Tibial nerve (tissue), 4 donors: ENCODE measurements around the gene CNOT8. TPM values are rescaled to one million over a fixed set of nuclear protein-coding genes. Genes with fewer than 3 reads are reported as not detected.

ENCODE experiments used
- DNase-seq, 2 donors: peaks; one replicate each; pipeline ENCODE4 v3.0.0-alpha.2; 2019; ENCODE audit warnings: low spot score in 2 of 2
- H3K27ac ChIP-seq, 4 donors: fragments of 200-600 bp; sonication (generic) in 3 of 4; one replicate each; pipeline ENCODE4 v1.5.1; 2017 to 2019; ENCODE audit warnings: mild to moderate bottlenecking in 1 of 4
- H3K27me3 ChIP-seq, 2 donors: fragments of 200-600 bp; sonication (generic) in 1 of 2; one replicate each; pipeline versions ENCODE4 v1.5.1 to v1.6.0; 2017 to 2019
- H3K36me3 ChIP-seq, 3 donors: fragments of 200-600 bp; sonication (generic); one replicate each; pipeline ENCODE4 v1.5.1; 2018 to 2019
- H3K4me1 ChIP-seq, 4 donors: fragments of 200-600 bp; sonication (generic) in 3 of 4; one replicate each; pipeline ENCODE4 v1.5.1; 2017 to 2019
- H3K4me3 ChIP-seq, 4 donors: fragments of 200-600 bp; sonication (generic) in 3 of 4; one replicate each; pipeline ENCODE4 v1.5.1; 2017 to 2019; ENCODE audit warnings: mild to moderate bottlenecking in 1 of 4, moderate library complexity in 1 of 4
- H3K9me3 ChIP-seq, 4 donors: fragments of 200-600 bp; sonication (generic) in 3 of 4; one replicate each; pipeline ENCODE4 v1.5.1; 2017 to 2019
- CTCF ChIP-seq, 5 experiments: fragments of 200-600 bp in 3 of 5; fragments of 450-650 bp in 2 of 5; sonication (generic) in 3 of 5; IDR thresholded peaks; one replicate each; pipeline ENCODE4 v1.5.1; 2016 to 2019; ENCODE audit warnings: antibody characterized with exemption in 5 of 5, mild to moderate bottlenecking in 3 of 5, moderate library complexity in 2 of 5
- EP300 ChIP-seq, 2 donors: sonication (generic); formaldehyde crosslinking; IDR thresholded peaks; one replicate each; pipeline ENCODE4 v1.6.1; 2017; ENCODE audit warnings: antibody characterized with exemption in 2 of 2, mild to moderate bottlenecking in 1 of 2
- POLR2A ChIP-seq, 2 donors: fragments of 450-650 bp; IDR thresholded peaks; one replicate each; pipeline ENCODE4 v1.6.1; 2017; ENCODE audit warnings: antibody characterized with exemption in 2 of 2, mild to moderate bottlenecking in 2 of 2, moderate library complexity in 2 of 2
- WGBS, 2 donors: methylation state at CpG; one replicate each; pipeline ENCODE4 v1.1.5; 2018; 5-methylcytosine and 5-hydroxymethylcytosine counted together
- total RNA-seq, 4 donors: library from RNA; depleted of rRNA; stranded (reverse); fragments of >200 nt; gene quantifications; one replicate each; pipeline ENCODE4 v1.1.0, GENCODE V29; 2016

CNOT8 gene
- total RNA-seq, 4 donors from 2014 or later = 83.9 to 136 (median 102) TPM

DNA sequence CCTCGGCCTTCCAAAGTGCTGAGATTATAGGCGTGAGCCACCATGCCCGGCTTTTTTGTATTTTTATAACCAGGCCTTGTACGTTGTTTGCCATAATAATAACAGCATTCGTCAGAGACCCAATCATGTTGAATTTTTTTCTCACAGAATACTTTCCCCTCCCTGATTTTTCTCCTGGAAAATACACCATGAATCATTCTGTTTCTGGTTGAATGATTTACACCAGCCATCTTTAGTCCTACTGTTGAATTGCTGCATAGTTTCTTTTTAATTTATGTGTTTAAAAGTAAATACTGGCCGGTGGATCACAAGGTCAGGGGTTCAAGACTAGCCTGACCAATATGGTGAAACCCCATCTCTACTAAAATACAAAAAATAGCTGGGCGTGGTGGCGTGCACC lies 3.5 kb downstream of the CNOT8 start:
- peaks cover 0 to 31% (median 4%) of the 10 kb centered on the region in 3 donors for H3K36me3 ChIP-seq
- H3K27ac ChIP-seq = no peak overlapping the region
- no peak for DNase-seq
- no peak for TF ChIP-seq EP300 (IDR thresholded peaks at IDR 0.05)
- TF ChIP-seq CTCF (IDR thresholded peaks at IDR 0.05) = no peak
- no peak for TF ChIP-seq POLR2A (IDR thresholded peaks at IDR 0.05)
- no peaks in the 10 kb centered on the region for H3K9me3 ChIP-seq
- peak overlapping the region in 1 of 4 donors; percentile 90 for H3K4me3 ChIP-seq
- H3K4me1 ChIP-seq = peaks cover 0 to 60% (median 23%) of the 10 kb centered on the region in 4 donors
- H3K27me3 ChIP-seq = no peaks in the 10 kb centered on the region
- WGBS, 2 donors = 84 to 86% methylated on average over 8 of the region's 8 CpGs

- H3K4me1 ChIP-seq = peaks cover 0 to 62% (median 22%) of the 10 kb centered on the region in 4 donors
- no peak for DNase-seq
- peaks cover 0 to 35% (median 4%) of the 10 kb centered on the region in 3 donors for H3K36me3 ChIP-seq
- WGBS, 2 donors = 76 to 80% methylated on average over 2 of the region's 2 CpGs
- no peak overlapping the region for H3K4me3 ChIP-seq
- no peaks in the 10 kb centered on the region for H3K27me3 ChIP-seq
- H3K27ac ChIP-seq = peak overlapping the region in 2 of 4 donors; percentile 6 to 41
- no peaks in the 10 kb centered on the region for H3K9me3 ChIP-seq
- no peak for TF ChIP-seq POLR2A (IDR thresholded peaks at IDR 0.05)
- no peak for TF ChIP-seq EP300 (IDR thresholded peaks at IDR 0.05)
- TF ChIP-seq CTCF (IDR thresholded peaks at IDR 0.05) = no peak
These were observed 4.3 kb downstream of the CNOT8 start for GRCh38 chr5:154862766-154863165.

DNA sequence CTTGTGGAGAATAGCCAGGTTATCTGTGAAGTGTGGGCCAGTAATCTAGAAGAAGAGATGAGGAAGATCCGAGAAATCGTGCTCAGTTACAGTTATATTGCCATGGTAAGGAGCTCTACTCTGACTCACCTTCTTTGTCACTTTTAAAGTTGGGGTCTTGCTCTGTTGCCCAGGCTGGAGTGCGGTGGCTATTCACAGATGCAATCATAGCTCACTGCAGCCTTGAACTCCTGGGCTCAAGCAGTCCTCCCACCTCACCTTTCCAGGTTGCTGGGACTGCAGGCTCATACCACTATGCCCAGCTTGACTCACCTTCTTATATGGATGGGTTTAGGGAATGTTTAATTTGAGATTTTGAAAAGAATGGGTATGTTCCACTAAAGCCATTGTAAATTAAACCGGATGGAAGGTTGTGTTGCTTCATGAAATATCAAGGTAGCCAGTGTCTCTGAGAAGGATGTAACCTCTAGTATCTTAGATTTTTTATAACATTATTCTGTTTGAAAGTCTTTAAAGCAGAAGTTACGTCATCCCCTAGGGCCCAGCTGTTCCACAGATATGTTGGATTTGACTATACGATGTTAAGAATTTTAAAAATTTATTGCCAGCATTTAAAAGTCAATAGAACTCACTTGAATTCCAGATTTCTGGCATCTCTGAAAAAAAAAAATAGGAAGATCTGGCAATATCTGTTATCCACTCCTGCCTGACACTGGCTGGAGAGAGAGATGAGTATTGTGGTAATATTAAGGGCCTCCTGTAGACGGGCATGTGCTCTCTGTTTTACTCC lies 5.1 kb downstream of the CNOT8 start:
- no peak overlapping the region for H3K4me3 ChIP-seq
- no peak for DNase-seq
- H3K36me3 ChIP-seq = peaks cover 0 to 43% (median 4%) of the 10 kb centered on the region in 3 donors
- H3K9me3 ChIP-seq = no peaks in the 10 kb centered on the region
- 76 to 90% methylated on average over 7 of the region's 7 CpGs for WGBS, 2 donors
- no peaks in the 10 kb centered on the region for H3K27me3 ChIP-seq
- TF ChIP-seq POLR2A (IDR thresholded peaks at IDR 0.05) (no peak), EP300 (IDR thresholded peaks at IDR 0.05) (no peak), CTCF (IDR thresholded peaks at IDR 0.05) (no peak)
- peak overlapping the region in 2 of 4 donors; percentile 6 to 33 for H3K27ac ChIP-seq
- H3K4me1 ChIP-seq = peaks cover 0 to 67% (median 23%) of the 10 kb centered on the region in 4 donors

DNA sequence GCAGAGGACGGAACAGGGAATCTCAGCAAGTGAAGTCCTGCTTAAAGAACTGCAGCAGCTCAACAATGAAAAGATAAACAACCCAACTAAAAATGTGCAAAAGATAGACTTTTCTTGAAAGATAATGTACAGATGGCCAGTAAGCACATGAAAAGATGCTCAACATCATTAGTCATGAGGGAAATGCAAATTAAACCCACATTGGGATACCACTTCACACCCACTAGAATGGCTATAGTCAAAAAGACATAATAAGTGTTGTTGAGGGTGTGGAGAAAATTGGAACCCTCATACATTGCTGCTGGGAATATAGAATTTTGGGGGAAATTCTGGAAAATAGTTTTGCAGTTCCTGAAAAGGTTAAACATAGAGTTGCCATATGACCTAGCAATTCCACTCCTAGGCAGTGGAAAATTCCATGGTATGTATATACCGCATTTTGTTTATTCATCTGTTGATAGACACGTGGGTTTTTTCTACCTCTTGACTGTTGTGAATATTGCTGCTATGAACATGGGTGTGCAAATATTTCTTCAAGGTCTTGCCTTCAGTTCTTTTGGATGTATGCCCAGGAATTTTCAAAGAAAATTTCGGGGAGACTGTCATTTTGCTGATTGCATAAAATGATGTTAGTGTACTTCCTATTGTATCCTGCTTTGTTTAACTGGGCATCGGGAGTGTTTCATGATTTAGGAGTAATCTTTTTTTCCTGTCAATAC lies 7.2 kb downstream of the CNOT8 start:
- H3K4me1 ChIP-seq = peaks cover 0 to 67% (median 19%) of the 10 kb centered on the region in 4 donors
- no peaks in the 10 kb centered on the region for H3K27me3 ChIP-seq
- no peak overlapping the region for H3K4me3 ChIP-seq
- no peak for DNase-seq
- peak overlapping the region in 3 of 4 donors; percentile 21 to 60 (median 57) for H3K27ac ChIP-seq
- peaks cover 0 to 56% (median 4%) of the 10 kb centered on the region in 3 donors for H3K36me3 ChIP-seq
- TF ChIP-seq POLR2A (IDR thresholded peaks at IDR 0.05) = no peak
- no peaks in the 10 kb centered on the region for H3K9me3 ChIP-seq
- 31 to 35% methylated on average over 5 of the region's 5 CpGs for WGBS, 2 donors

DNA sequence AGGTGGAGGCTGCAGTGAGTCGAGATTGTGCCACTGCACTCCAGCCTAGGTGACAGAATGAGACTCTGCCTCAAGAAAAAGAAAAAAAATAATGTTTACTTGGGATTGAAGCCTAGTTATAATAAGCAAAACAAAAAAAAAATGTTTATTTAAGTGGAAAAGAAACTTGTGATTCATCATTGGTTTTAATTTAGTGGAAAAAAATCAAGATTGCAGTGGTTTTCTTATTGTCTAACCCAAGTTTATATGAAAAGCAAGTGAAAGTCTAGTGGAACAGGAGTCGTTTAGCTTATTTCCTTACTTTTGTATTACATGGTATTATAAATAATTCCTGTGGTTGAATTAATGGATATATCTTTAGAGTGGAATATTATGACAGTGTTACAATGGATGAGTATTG lies 8.4 kb downstream of the CNOT8 start:
- H3K9me3 ChIP-seq = no peaks in the 10 kb centered on the region
- no peak overlapping the region for H3K4me3 ChIP-seq
- DNase-seq = no peak
- H3K27me3 ChIP-seq = no peaks in the 10 kb centered on the region
- H3K4me1 ChIP-seq = peaks cover 0 to 57% (median 8%) of the 10 kb centered on the region in 4 donors
- H3K27ac ChIP-seq = peak overlapping the region in 2 of 4 donors; percentile 42 to 60
- peaks cover 0 to 68% (median 4%) of the 10 kb centered on the region in 3 donors for H3K36me3 ChIP-seq
- 72 to 77% methylated on average over 2 of the region's 2 CpGs for WGBS, 2 donors
- no peak for TF ChIP-seq EP300 (IDR thresholded peaks at IDR 0.05)
- no peak for TF ChIP-seq POLR2A (IDR thresholded peaks at IDR 0.05)
- no peak for TF ChIP-seq CTCF (IDR thresholded peaks at IDR 0.05)
